Tibial artery (tissue), 4 donors: Measurements from ENCODE around the gene BCLAF1.

Source experiments
- DNase-seq, 2 donors: peaks; one replicate each; pipeline ENCODE4 v3.0.0-alpha.2; 2019
- H3K27ac ChIP-seq, 2 donors: fragments of 200-600 bp; sonication (generic) in 1 of 2; 1 replicate in 1 of 2; 2 replicates in 1 of 2; pipeline ENCODE4 v1.5.1; 2018 to 2019; ENCODE audit warnings: mild to moderate bottlenecking in 1 of 2
- H3K27me3 ChIP-seq, 2 donors: fragments of 200-600 bp; sonication (generic) in 1 of 2; one replicate each; pipeline versions ENCODE4 v1.5.1 to v1.6.0; 2016 to 2019
- H3K36me3 ChIP-seq, 3 donors: fragments of 200-600 bp; sonication (generic) in 2 of 3; one replicate each; pipeline ENCODE4 v1.5.1; 2016 to 2019; ENCODE audit warnings: mild to moderate bottlenecking in 2 of 3
- H3K4me1 ChIP-seq, 4 donors: fragments of 200-600 bp; sonication (generic) in 2 of 4; 1 replicate in 3 of 4; 2 replicates in 1 of 4; pipeline ENCODE4 v1.5.1; 2016 to 2019
- H3K4me3 ChIP-seq, 2 donors: fragments of 200-600 bp; sonication (generic) in 1 of 2; 1 replicate in 1 of 2; 2 replicates in 1 of 2; pipeline ENCODE4 v1.5.1; 2018 to 2019; ENCODE audit warnings: mild to moderate bottlenecking in 2 of 2
- H3K9me3 ChIP-seq, 3 donors: fragments of 200-600 bp; sonication (generic) in 1 of 3; one replicate each; pipeline ENCODE4 v1.5.1; 2016 to 2019
- CTCF ChIP-seq, 2 experiments: fragments of 200-600 bp in 1 of 2; fragments of 450-650 bp in 1 of 2; IDR thresholded peaks; one replicate each; pipeline ENCODE4 v1.5.1; 2017 to 2019; ENCODE audit warnings: antibody characterized with exemption in 2 of 2, mild to moderate bottlenecking in 1 of 2, moderate library complexity in 1 of 2
- intact Hi-C: fragments of 100-400 bp; cut with DNase I; formaldehyde crosslinking; loops from one replicate; pipeline ENCODE4 v1.15.0; 2023; ENCODE audit warnings: low total_unique reads

Gene BCLAF1

GRCh38 chr6:136262940-136263339 lies 26.7 kb downstream of the BCLAF1 start:
- no peaks in the 10 kb centered on the region for H3K4me1 ChIP-seq
- H3K9me3 ChIP-seq = no peaks in the 10 kb centered on the region
- TF ChIP-seq CTCF (IDR thresholded peaks at IDR 0.05) = no peak
- H3K36me3 ChIP-seq = peaks cover 78 to 87% (median 79%) of the 10 kb centered on the region in 3 donors
- intact Hi-C loops = no loop called here
- H3K27me3 ChIP-seq = no peaks in the 10 kb centered on the region
- no peak overlapping the region for H3K4me3 ChIP-seq
- no peak for DNase-seq
- H3K27ac ChIP-seq = no peak overlapping the region

GRCh38 chr6:136254851-136255466 lies 34.7 kb downstream of the BCLAF1 start:
- no peaks in the 10 kb centered on the region for H3K9me3 ChIP-seq
- H3K4me3 ChIP-seq = no peak overlapping the region
- TF ChIP-seq CTCF (IDR thresholded peaks at IDR 0.05) = no peak
- intact Hi-C loops = no loop called here
- H3K36me3 ChIP-seq = peaks cover 14 to 44% (median 21%) of the 10 kb centered on the region in 3 donors
- no peak for DNase-seq
- peaks cover 0 to 8% (median 3%) of the 10 kb centered on the region in 4 donors for H3K4me1 ChIP-seq
- no peak overlapping the region for H3K27ac ChIP-seq
- H3K27me3 ChIP-seq = no peaks in the 10 kb centered on the region

GRCh38 chr6:136253734-136254133 lies 35.9 kb downstream of the BCLAF1 start:
- Histone ChIP-seq H3K9me3 (no peaks in the 10 kb centered on the region), H3K27me3 (no peaks in the 10 kb centered on the region), H3K4me3 (no peak overlapping the region), H3K27ac (no peak overlapping the region), H3K36me3 (peaks cover 10 to 31% (median 12%) of the 10 kb centered on the region in 3 donors), H3K4me1 (peaks cover 0 to 15% (median 6%) of the 10 kb centered on the region in 4 donors)
- no peak for DNase-seq
- no peak for TF ChIP-seq CTCF (IDR thresholded peaks at IDR 0.05)
- intact Hi-C loops = no loop called here

- intact Hi-C loops = no loop called here
- no peak for TF ChIP-seq CTCF (IDR thresholded peaks at IDR 0.05)
- H3K27ac ChIP-seq = no peak overlapping the region
- H3K27me3 ChIP-seq = no peaks in the 10 kb centered on the region
- H3K36me3 ChIP-seq = peaks cover 0 to 18% (median under 1%) of the 10 kb centered on the region in 3 donors
- DNase-seq = no peak
- no peak overlapping the region for H3K4me3 ChIP-seq
- H3K9me3 ChIP-seq = no peaks in the 10 kb centered on the region
- H3K4me1 ChIP-seq = peaks cover 0 to 15% (median 6%) of the 10 kb centered on the region in 4 donors
These were observed 37.2 kb downstream of the BCLAF1 start for GRCh38 chr6:136252441-136252840.

- TF ChIP-seq CTCF (IDR thresholded peaks at IDR 0.05) = no peak
- Histone ChIP-seq H3K27ac (no peak overlapping the region), H3K27me3 (no peaks in the 10 kb centered on the region), H3K4me3 (no peak overlapping the region), H3K36me3 (peaks cover 0 to 8% (median 0%) of the 10 kb centered on the region in 3 donors), H3K9me3 (no peaks in the 10 kb centered on the region), H3K4me1 (peaks cover 0 to 15% (median 6%) of the 10 kb centered on the region in 4 donors)
- intact Hi-C loops = loop anchor here (2.0 kb wide), 1 partner anchor 37 kb away; the partner anchor contains the start of gene BCLAF1
- no peak for DNase-seq
These were observed 38.3 kb downstream of the BCLAF1 start for GRCh38 chr6:136251394-136251793.
